K562 (cell line): ENCODE data around the gene SCGB1A1. TPM values are rescaled to one million over a fixed set of nuclear protein-coding genes. Genes with fewer than 3 reads are reported as not detected.

Experiments used
- C11orf30 ChIP-seq: fragments of 450-650 bp; IDR thresholded peaks from 2 replicates; pipeline ENCODE4 v1.6.1; 2016; ENCODE audit warnings: low read depth, mild to moderate bottlenecking
- DMBX1 ChIP-seq: fragments of 250-450 bp; sonication (Bioruptor Pico); IDR thresholded peaks from 2 replicates; pipeline ENCODE4 v1.8.0; 2022; ENCODE audit warnings: inconsistent platforms, mild to moderate bottlenecking, moderate library complexity, borderline replicate concordance
- FOXJ2 ChIP-seq: fragments of 200-800 bp; sonication (Bioruptor generic); IDR thresholded peaks from 2 replicates; pipeline ENCODE4 v1.6.1; 2016; ENCODE audit warnings: missing genetic modification characterization, missing compliant biosample characterization
- FOXK1 ChIP-seq: sonication (generic); formaldehyde crosslinking; IDR thresholded peaks from 2 replicates; pipeline ENCODE4 v1.8.0; 2022; ENCODE audit warnings: missing genetic modification reagents, mild to moderate bottlenecking, borderline replicate concordance
- KDM5B ChIP-seq: fragments of 200-600 bp; sonication (generic); IDR thresholded peaks from 2 replicates; pipeline ENCODE4 v1.6.1; 2012; ENCODE audit warnings: low read depth, mild to moderate bottlenecking, moderate library complexity, low read length, control low read depth, inconsistent platforms; ENCODE audit not compliant: insufficient replicate concordance
- MTA2 ChIP-seq: fragments of 450-650 bp; IDR thresholded peaks from 2 replicates; pipeline ENCODE4 v1.6.1; 2016; ENCODE audit warnings: low read depth
- NFE2 ChIP-seq: IDR thresholded peaks from 2 replicates; pipeline ENCODE4 v1.6.1; 2014; ENCODE audit warnings: antibody characterized with exemption, low read depth
- POLR2H ChIP-seq: IDR thresholded peaks from 2 replicates; pipeline ENCODE4 v1.6.1; 2016; ENCODE audit warnings: missing genetic modification characterization, low read depth, mild to moderate bottlenecking, control low read depth, missing compliant biosample characterization, moderate library complexity
- PRMT5 ChIP-seq: sonication (generic); formaldehyde crosslinking; IDR thresholded peaks from 2 replicates; pipeline ENCODE4 v1.5.0; 2020; ENCODE audit warnings: missing genetic modification reagents
- PTBP1 ChIP-seq: fragments of 200-400 bp; formaldehyde crosslinking; IDR thresholded peaks from 2 replicates; pipeline ENCODE4 v1.6.1; 2017; ENCODE audit warnings: low read depth, low read length
- RCOR1 ChIP-seq, 2 experiments: IDR thresholded peaks; 2 replicates each; pipeline ENCODE4 v1.6.1; 2012; ENCODE audit warnings: low read depth in 2 of 2, low read length in 2 of 2, borderline replicate concordance in 1 of 2, improper control_type of control experiment in 1 of 2
- ZBTB7A ChIP-seq: IDR thresholded peaks from 2 replicates; pipeline ENCODE4 v1.6.1; 2011; ENCODE audit warnings: low read depth, mild to moderate bottlenecking, low read length, moderate library complexity, borderline replicate concordance; ENCODE audit not compliant: control insufficient read depth
- ZNF79 ChIP-seq: fragments of 250-450 bp; sonication (Bioruptor Pico); IDR thresholded peaks from 2 replicates; pipeline ENCODE4 v1.4.0; 2020; ENCODE audit warnings: low read depth, mild to moderate bottlenecking, moderate library complexity
- polyA plus RNA-seq, 8 experiments: library from polyadenylated mRNA; depleted of rRNA in 4 of 8; stranded (reverse) in 5 of 8; unstranded in 3 of 8; fragments of >200 nt; fragmentation: Nextera tagmentation in 2 of 8; fragmentation: Illumina TruSeq in 1 of 8; extraction: Ambion mirVana in 2 of 8; extraction: Trizol in 1 of 8; gene quantifications; 2 replicates each; pipeline versions ENCODE4 v1.2.1 to v1.2.3, GENCODE V29; 2011 to 2014; ENCODE audit warnings: inconsistent platforms in 1 of 8, missing spikeins in 1 of 8
- total RNA-seq, 7 experiments: library from RNA; depleted of rRNA in 6 of 7; stranded (reverse); fragments of >200 nt in 6 of 7; fragmentation: Illumina TruSeq in 2 of 7; extraction: Trizol in 2 of 7; gene quantifications; 2 replicates each; pipeline versions ENCODE4 v1.2.1 to v1.2.3, GENCODE V29; 2011 to 2021; ENCODE audit warnings: low replicate concordance in 1 of 7
- TF ChIP-seq, protein P1 (sequence below): fragments of 450-650 bp; IDR thresholded peaks from 2 replicates; pipeline ENCODE4 v1.6.1; 2014; ENCODE audit warnings: low read depth, mild to moderate bottlenecking, moderate library complexity, borderline replicate concordance
- TF ChIP-seq, protein P2 (sequence below), 3 experiments: fragments of 200-800 bp in 1 of 3; sonication (Bioruptor generic) in 1 of 3; sonication (generic) in 1 of 3; formaldehyde crosslinking in 1 of 3; IDR thresholded peaks; 2 replicates each; pipeline versions ENCODE4 v1.6.1 to v1.8.0; 2016 to 2022; ENCODE audit warnings: mild to moderate bottlenecking in 2 of 3, missing compliant biosample characterization in 2 of 3, missing genetic modification characterization in 2 of 3, missing genetic modification reagents in 1 of 3
- TF ChIP-seq, protein P3 (sequence below): sonication (generic); formaldehyde crosslinking; IDR thresholded peaks from 2 replicates; pipeline ENCODE4 v1.8.0; 2022; ENCODE audit warnings: missing genetic modification reagents, mild to moderate bottlenecking, borderline replicate concordance
- TF ChIP-seq, protein P4 (sequence below): IDR thresholded peaks from 2 replicates; pipeline ENCODE4 v1.6.1; 2011; ENCODE audit warnings: borderline replicate concordance, low read depth, mild to moderate bottlenecking, moderate library complexity, low read length; ENCODE audit not compliant: insufficient read depth, poor library complexity, severe bottlenecking
- TF ChIP-seq, protein P5 (sequence below): sonication (generic); IDR thresholded peaks from 2 replicates; pipeline ENCODE4 v1.6.1; 2016

SCGB1A1 gene
- total and polyA plus RNA-seq, 9 of the 15 experiments (the other 6 are each of a cell fraction or from before 2014, with no cell fraction given), result 0.55 TPM; not detected in 8

DNA sequence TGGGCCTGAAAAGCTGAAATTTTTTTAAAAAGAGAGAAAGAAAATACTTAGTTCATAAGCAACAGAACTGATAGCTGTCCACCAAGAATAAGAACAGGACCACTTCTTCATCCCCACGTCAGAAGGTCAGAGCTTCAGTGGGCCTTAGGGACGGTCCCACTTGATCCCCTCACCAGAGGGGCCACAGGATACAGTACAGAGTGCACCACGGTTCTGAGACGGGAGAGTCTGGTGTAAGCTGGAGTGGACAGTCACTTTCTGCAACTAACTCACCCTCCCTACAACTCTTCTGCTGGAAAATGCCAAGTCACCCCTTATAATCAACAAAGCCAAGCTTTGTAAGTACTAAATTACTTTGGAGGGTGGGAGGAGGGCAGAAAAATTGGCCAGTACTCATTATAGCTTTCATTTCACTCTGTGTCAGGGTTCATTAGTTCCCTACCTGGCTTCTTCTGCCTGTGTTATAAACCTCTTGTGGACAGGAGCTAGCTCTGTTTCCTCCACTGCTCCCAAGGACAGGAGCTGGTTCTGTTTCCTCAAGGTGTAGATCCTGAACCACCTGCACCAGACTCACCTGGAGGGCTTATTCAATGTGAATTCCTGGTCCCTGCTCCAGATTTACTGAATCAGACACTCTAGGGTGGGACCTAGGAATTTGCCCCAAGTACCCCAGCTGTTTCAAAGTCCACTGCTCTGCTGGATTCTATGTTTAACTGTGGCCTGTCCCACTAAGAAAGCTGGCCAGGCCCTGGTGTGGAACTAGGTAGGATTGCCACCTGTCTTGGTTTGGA is 39.6 kb downstream of the SCGB1A1 start (continued):
- TF ChIP-seq, protein P1, sequence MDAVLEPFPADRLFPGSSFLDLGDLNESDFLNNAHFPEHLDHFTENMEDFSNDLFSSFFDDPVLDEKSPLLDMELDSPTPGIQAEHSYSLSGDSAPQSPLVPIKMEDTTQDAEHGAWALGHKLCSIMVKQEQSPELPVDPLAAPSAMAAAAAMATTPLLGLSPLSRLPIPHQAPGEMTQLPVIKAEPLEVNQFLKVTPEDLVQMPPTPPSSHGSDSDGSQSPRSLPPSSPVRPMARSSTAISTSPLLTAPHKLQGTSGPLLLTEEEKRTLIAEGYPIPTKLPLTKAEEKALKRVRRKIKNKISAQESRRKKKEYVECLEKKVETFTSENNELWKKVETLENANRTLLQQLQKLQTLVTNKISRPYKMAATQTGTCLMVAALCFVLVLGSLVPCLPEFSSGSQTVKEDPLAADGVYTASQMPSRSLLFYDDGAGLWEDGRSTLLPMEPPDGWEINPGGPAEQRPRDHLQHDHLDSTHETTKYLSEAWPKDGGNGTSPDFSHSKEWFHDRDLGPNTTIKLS, result no peak
- TF ChIP-seq, protein P2, sequence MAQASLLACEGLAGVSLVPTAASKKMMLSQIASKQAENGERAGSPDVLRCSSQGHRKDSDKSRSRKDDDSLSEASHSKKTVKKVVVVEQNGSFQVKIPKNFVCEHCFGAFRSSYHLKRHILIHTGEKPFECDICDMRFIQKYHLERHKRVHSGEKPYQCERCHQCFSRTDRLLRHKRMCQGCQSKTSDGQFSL (CRISPR knock-in tag; IDR thresholded peaks at IDR 0.05), result no peak
- TF ChIP-seq, protein P2 (tag; IDR thresholded peaks at IDR 0.05), result no peak
- TF ChIP-seq FOXK1 (no peak), ZBTB7A (no peak), PTBP1 (no peak), NFE2 (peak; percentile 98), MTA2 (0 out of 2 replicates have a peak, but pooled peaks have one; percentile 12), PRMT5 (no peak), ZNF79 (no peak), KDM5B (peak; percentile 41), FOXJ2 (tag) (no peak), DMBX1 (CRISPR knock-in tag) (no peak), C11orf30 (peak; percentile 97), POLR2H (tag) (no peak), RCOR1 (IDR thresholded peaks at IDR 0.05; ENCODE audit: borderline replicate concordance in 1 of 2, low read depth in 2 of 2, low read length in 2 of 2) (peak in 1 of 2 experiments; percentile 20; a peak in 1 of 4 replicates)
- TF ChIP-seq, protein P3, sequence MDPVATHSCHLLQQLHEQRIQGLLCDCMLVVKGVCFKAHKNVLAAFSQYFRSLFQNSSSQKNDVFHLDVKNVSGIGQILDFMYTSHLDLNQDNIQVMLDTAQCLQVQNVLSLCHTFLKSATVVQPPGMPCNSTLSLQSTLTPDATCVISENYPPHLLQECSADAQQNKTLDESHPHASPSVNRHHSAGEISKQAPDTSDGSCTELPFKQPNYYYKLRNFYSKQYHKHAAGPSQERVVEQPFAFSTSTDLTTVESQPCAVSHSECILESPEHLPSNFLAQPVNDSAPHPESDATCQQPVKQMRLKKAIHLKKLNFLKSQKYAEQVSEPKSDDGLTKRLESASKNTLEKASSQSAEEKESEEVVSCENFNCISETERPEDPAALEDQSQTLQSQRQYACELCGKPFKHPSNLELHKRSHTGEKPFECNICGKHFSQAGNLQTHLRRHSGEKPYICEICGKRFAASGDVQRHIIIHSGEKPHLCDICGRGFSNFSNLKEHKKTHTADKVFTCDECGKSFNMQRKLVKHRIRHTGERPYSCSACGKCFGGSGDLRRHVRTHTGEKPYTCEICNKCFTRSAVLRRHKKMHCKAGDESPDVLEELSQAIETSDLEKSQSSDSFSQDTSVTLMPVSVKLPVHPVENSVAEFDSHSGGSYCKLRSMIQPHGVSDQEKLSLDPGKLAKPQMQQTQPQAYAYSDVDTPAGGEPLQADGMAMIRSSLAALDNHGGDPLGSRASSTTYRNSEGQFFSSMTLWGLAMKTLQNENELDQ, result no peak
- TF ChIP-seq, protein P4, sequence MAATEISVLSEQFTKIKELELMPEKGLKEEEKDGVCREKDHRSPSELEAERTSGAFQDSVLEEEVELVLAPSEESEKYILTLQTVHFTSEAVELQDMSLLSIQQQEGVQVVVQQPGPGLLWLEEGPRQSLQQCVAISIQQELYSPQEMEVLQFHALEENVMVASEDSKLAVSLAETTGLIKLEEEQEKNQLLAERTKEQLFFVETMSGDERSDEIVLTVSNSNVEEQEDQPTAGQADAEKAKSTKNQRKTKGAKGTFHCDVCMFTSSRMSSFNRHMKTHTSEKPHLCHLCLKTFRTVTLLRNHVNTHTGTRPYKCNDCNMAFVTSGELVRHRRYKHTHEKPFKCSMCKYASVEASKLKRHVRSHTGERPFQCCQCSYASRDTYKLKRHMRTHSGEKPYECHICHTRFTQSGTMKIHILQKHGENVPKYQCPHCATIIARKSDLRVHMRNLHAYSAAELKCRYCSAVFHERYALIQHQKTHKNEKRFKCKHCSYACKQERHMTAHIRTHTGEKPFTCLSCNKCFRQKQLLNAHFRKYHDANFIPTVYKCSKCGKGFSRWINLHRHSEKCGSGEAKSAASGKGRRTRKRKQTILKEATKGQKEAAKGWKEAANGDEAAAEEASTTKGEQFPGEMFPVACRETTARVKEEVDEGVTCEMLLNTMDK, result no peak
- TF ChIP-seq, protein P5, sequence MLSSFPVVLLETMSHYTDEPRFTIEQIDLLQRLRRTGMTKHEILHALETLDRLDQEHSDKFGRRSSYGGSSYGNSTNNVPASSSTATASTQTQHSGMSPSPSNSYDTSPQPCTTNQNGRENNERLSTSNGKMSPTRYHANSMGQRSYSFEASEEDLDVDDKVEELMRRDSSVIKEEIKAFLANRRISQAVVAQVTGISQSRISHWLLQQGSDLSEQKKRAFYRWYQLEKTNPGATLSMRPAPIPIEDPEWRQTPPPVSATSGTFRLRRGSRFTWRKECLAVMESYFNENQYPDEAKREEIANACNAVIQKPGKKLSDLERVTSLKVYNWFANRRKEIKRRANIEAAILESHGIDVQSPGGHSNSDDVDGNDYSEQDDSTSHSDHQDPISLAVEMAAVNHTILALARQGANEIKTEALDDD, result peak; percentile 91
